Body of pancreas (tissue), 4 donors: ENCODE data around the gene SYAP1. TPM values are rescaled to one million over a fixed set of nuclear protein-coding genes. Genes with fewer than 3 reads are reported as not detected.
"Not testable (repeated sequence)": the region's sequence is repeated elsewhere in the genome, so short reads cannot be mapped to it uniquely, and the experiment has no call there.

ENCODE experiments used
- ATAC-seq: fragments of 150-250 bp; one replicate; pipeline ENCODE4 v1.9.1; 2016
- DNase-seq, 4 donors: peaks; one replicate each; pipeline ENCODE4 v3.0.0-alpha.2; 2019
- H3K27ac ChIP-seq, 4 donors: fragments of 200-600 bp; sonication (generic); 1 replicate in 3 of 4; 2 replicates in 1 of 4; pipeline versions ENCODE4 v1.5.1 to v1.6.1; 2016 to 2019; ENCODE audit warnings: mild to moderate bottlenecking in 1 of 4, mixed read lengths in 1 of 4, moderate library complexity in 1 of 4
- H3K27me3 ChIP-seq, 2 donors: fragments of 200-600 bp; sonication (generic); one replicate each; pipeline ENCODE4 v1.6.0; 2016; ENCODE audit warnings: mild to moderate bottlenecking in 1 of 2
- H3K36me3 ChIP-seq, 2 donors: fragments of 200-600 bp; sonication (generic); replicated peaks in 1 of 2; 2 replicates each; pipeline ENCODE4 v1.5.1; 2016; ENCODE audit warnings: low read depth in 2 of 2; ENCODE audit not compliant: insufficient read depth in 1 of 2
- H3K4me1 ChIP-seq: fragments of 200-600 bp; sonication (generic); one replicate; pipeline ENCODE4 v1.6.0; 2016
- H3K4me3 ChIP-seq, 2 donors: fragments of 200-600 bp; sonication (generic); 1 replicate in 1 of 2; 2 replicates in 1 of 2; pipeline ENCODE4 v1.5.1; 2016 to 2019
- H3K9me3 ChIP-seq, 3 donors: fragments of 200-600 bp; sonication (generic); 1 replicate in 2 of 3; 2 replicates in 1 of 3; pipeline ENCODE4 v1.5.1; 2016
- POLR2A ChIP-seq, 3 donors: fragments of 450-650 bp; IDR thresholded peaks; one replicate each; pipeline ENCODE4 v1.6.1; 2016; ENCODE audit warnings: antibody characterized with exemption in 3 of 3, mild to moderate bottlenecking in 2 of 3
- WGBS, 2 donors: methylation state at CpG; one replicate each; pipeline ENCODE4 v1.1.5; 2017; 5-methylcytosine and 5-hydroxymethylcytosine counted together
- intact Hi-C: fragments of 100-400 bp; cut with DNase I; formaldehyde crosslinking; loops from one replicate; pipeline ENCODE4 v1.15.1; 2023
- total RNA-seq, 2 donors: library from RNA; depleted of rRNA; stranded (reverse); fragments of >200 nt; gene quantifications; one replicate each; pipeline ENCODE4 v1.1.0, GENCODE V29; 2016
- TF ChIP-seq, protein P1 (sequence below), 7 experiments: fragments of 450-650 bp in 4 of 7; fragments of 200-600 bp in 3 of 7; sonication (generic) in 3 of 7; IDR thresholded peaks; one replicate each; pipeline ENCODE4 v1.5.1; 2016 to 2019; ENCODE audit warnings: antibody characterized with exemption in 7 of 7

The SYAP1 gene
- total RNA-seq, 2 donors from 2014 or later: 15.3 to 15.8 TPM

DNA sequence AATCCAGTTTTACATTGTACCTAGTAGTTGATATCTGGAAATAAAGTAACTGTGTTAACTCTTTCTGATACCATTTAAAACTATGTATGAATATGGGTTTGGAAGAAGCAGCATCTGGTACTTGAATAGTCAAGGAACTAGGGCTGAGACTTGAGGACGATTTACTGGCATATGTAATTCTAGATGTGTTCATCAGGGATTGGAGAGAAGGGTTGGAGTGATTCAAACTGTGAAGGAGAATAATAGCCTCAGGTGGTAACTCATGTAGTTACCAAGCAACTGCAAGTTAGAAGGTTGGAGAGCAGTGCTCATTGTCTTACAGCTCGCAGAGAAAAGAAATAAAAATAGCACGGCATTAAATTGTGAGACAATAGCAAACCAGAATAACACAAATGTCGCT is 37.3 kb downstream of the SYAP1 start:
- no peaks in the 10 kb centered on the region for H3K27me3 ChIP-seq
- no peak overlapping the region for H3K4me3 ChIP-seq
- no peak for TF ChIP-seq POLR2A (IDR thresholded peaks at IDR 0.05)
- TF ChIP-seq, protein P1, sequence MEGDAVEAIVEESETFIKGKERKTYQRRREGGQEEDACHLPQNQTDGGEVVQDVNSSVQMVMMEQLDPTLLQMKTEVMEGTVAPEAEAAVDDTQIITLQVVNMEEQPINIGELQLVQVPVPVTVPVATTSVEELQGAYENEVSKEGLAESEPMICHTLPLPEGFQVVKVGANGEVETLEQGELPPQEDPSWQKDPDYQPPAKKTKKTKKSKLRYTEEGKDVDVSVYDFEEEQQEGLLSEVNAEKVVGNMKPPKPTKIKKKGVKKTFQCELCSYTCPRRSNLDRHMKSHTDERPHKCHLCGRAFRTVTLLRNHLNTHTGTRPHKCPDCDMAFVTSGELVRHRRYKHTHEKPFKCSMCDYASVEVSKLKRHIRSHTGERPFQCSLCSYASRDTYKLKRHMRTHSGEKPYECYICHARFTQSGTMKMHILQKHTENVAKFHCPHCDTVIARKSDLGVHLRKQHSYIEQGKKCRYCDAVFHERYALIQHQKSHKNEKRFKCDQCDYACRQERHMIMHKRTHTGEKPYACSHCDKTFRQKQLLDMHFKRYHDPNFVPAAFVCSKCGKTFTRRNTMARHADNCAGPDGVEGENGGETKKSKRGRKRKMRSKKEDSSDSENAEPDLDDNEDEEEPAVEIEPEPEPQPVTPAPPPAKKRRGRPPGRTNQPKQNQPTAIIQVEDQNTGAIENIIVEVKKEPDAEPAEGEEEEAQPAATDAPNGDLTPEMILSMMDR (IDR thresholded peaks at IDR 0.05): no peak
- H3K27ac ChIP-seq: no peak overlapping the region
- DNase-seq (no peak), ATAC-seq (no peak)
- H3K9me3 ChIP-seq: no peaks in the 10 kb centered on the region
- 87 to 93% methylated on average over 4 of the region's 4 CpGs for WGBS, 2 donors
- no peaks in the 10 kb centered on the region for H3K36me3 ChIP-seq
- no peaks in the 10 kb centered on the region for H3K4me1 ChIP-seq
- intact Hi-C loops: no loop called here

DNA sequence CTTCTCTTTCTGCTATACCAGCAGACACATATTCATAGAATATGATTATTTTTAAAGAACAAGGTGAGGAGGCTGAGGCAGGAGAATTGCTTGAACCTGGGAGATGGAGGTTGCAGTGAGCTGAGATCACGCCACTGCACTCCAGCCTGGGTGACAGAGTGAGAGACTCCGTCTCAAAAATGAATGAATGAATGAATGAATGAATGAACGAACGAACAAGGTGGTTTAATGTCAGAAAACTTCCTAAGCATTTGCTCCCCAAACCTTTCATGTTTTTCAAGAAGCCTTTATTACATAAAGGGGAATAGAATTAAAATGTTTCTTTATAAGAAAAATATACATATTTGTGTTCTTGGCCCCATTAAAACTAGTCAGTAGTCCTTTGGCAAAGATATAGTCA is 42.1 kb downstream of the SYAP1 start:
- DNase-seq, H3K9me3 ChIP-seq, ATAC-seq, H3K36me3 ChIP-seq, intact Hi-C loops, H3K27ac ChIP-seq, H3K27me3 ChIP-seq, H3K4me1 ChIP-seq, H3K4me3 ChIP-seq: not testable (repeated sequence)
- 75 to 85% methylated on average over 4 of the region's 4 CpGs for WGBS, 2 donors

DNA sequence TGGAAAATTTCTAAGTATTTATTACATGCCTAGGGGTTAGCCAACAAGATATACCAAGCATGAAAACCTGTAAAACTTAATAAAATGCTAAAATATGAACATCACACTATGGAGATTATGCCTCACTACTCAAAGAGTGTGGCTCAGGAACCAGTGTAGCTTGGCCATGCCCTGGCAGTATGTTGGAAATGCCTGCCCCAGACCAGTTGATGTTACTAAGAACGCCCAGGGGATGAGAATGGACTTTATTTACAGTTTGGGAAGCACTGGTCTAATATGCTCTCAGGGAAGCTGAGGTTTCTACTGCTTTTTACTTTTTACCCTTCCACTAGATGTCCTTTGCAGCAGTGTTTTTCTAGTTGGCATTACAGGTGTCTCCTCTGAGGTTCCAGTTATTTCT is 43.2 kb downstream of the SYAP1 start:
- DNase-seq (no peak), ATAC-seq (no peak)
- Histone ChIP-seq H3K4me3 (no peak overlapping the region), H3K36me3 (no peaks in the 10 kb centered on the region), H3K4me1 (no peaks in the 10 kb centered on the region), H3K27me3 (no peaks in the 10 kb centered on the region), H3K9me3 (no peaks in the 10 kb centered on the region), H3K27ac (no peak overlapping the region)
- 88 to 90% methylated on average over 1 of the region's 1 CpG for WGBS, 2 donors
- TF ChIP-seq POLR2A (IDR thresholded peaks at IDR 0.05): no peak
- TF ChIP-seq, protein P1 (IDR thresholded peaks at IDR 0.05): no peak
- intact Hi-C loops: no loop called here

DNA sequence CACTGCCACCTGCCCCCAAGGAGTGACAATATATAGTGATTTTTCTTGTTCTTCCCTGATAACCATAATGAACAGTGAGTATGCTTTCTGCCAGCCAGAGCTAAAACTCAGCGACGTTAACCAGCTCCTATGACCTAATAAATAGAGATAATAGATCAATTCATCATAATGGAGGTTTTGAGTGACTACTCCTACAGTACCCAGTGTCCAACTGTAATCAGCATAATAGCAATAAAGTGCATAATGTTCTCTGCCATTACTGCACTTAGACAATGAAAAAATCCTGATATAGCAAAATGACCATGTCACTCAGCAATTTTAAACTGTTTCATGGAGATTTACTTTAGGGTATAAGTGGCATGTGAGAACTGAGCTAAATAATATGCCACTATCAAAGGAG is 46.2 kb downstream of the SYAP1 start:
- Histone ChIP-seq H3K36me3 (no peaks in the 10 kb centered on the region), H3K27ac (no peak overlapping the region), H3K4me1 (no peaks in the 10 kb centered on the region), H3K9me3 (no peaks in the 10 kb centered on the region), H3K27me3 (no peaks in the 10 kb centered on the region), H3K4me3 (no peak overlapping the region)
- intact Hi-C loops: no loop called here
- DNase-seq (no peak), ATAC-seq (no peak)
- no peak for TF ChIP-seq POLR2A (IDR thresholded peaks at IDR 0.05)
- TF ChIP-seq, protein P1 (IDR thresholded peaks at IDR 0.05): no peak
- WGBS, 2 donors: 7 to 16% methylated on average over 2 of the region's 2 CpGs

DNA sequence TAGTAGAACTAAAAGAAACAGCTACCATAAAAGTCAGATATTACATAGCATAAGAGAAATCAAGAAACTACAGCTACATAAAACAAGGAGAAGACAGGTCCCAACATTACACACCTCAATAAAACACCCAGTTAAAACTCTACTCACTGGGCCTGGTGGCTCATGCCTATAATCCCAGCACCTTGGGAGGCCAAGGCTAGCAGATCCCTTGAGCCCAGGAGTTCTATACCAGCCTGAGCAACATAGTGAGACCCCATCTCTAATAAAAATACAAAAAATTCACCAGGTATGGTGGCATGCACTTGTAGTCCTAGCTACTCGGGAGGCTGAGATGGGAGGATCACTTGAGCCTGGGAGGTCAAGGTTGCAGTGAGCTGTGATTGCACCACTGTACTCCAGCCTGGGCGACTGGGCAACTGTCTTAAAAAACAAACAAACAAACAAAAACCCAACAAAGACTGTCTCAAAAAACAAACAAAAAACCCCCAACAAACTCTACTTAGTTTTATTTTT is 51.6 kb downstream of the SYAP1 start:
- no peaks in the 10 kb centered on the region for H3K4me1 ChIP-seq
- intact Hi-C loops: no loop called here
- ATAC-seq (no peak), DNase-seq (no peak)
- H3K27ac ChIP-seq: no peak overlapping the region
- 67 to 83% methylated on average over 1 to 2 of the region's 2 CpGs for WGBS, 2 donors
- no peaks in the 10 kb centered on the region for H3K27me3 ChIP-seq
- H3K36me3 ChIP-seq: no peaks in the 10 kb centered on the region
- no peak overlapping the region for H3K4me3 ChIP-seq
- no peak for TF ChIP-seq POLR2A (IDR thresholded peaks at IDR 0.05)
- TF ChIP-seq, protein P1 (IDR thresholded peaks at IDR 0.05): no peak
- no peaks in the 10 kb centered on the region for H3K9me3 ChIP-seq
